WERI-Rb-1 (cell line): ENCODE data around the gene DSCAM.

Experiments
- DNase-seq: peaks from one replicate; pipeline ENCODE4 v3.0.0-alpha.2; 2020
- H3K27ac ChIP-seq: fragments of 250-450 bp; sonication (Bioruptor Pico); 2 replicates; pipeline ENCODE4 v1.5.1; 2020; ENCODE audit warnings: mild to moderate bottlenecking, moderate library complexity
- H3K27me3 ChIP-seq: fragments of 250-450 bp; sonication (Bioruptor Pico); 2 replicates; pipeline ENCODE4 v1.5.1; 2021; ENCODE audit warnings: mild to moderate bottlenecking, low read depth, moderate library complexity; ENCODE audit not compliant: insufficient read depth, severe bottlenecking
- H3K36me3 ChIP-seq: fragments of 250-450 bp; sonication (Bioruptor Pico); 2 replicates; pipeline ENCODE4 v1.5.1; 2020; ENCODE audit warnings: mild to moderate bottlenecking, moderate library complexity
- H3K4me3 ChIP-seq: 2 replicates; pipeline ENCODE4 v1.5.1; 2011; ENCODE audit warnings: low read depth, mild to moderate bottlenecking, control low read depth, low read length
- H3K9me3 ChIP-seq: fragments of 250-450 bp; sonication (Bioruptor Pico); 2 replicates; pipeline ENCODE4 v1.5.1; 2021; ENCODE audit warnings: mild to moderate bottlenecking, moderate library complexity; ENCODE audit not compliant: severe bottlenecking
- TF ChIP-seq, protein P1 (sequence below): IDR thresholded peaks from 2 replicates; pipeline ENCODE4 v1.5.1; 2011; ENCODE audit warnings: low read depth, mild to moderate bottlenecking, control low read depth, inconsistent platforms, low read length

DSCAM gene

DNA sequence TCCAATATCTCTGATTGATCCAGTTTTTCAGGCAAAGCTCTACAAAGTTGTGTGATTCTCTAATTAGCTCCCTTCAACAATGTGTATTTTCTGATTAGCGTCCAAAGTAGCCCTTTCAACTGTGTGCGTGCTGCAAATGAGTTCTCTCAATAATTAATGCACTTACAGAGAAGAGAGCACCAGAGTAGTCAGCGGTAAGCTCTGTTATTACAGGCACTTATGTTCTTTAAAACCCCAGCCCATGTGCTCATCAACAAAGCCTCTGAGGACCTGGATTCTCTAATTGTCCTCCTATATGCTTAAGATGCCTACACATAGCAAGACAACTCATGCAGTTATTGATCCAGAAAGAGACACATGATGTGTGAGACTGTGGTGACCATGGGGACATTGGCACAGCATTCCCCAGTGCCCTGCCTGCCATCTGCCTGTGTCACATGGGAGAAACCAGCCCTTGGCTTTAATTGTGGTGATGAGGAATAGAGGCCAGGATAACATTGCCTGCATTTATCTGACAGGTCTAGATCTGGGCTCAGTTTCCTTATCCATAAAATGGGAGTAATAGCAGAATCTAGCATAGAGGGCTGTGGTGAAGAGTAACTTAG, 828.0 kb downstream of the DSCAM start:
- H3K27ac ChIP-seq = no peak overlapping the region
- H3K4me3 ChIP-seq = no peak overlapping the region
- DNase-seq = no peak
- peaks cover 9% of the 10 kb centered on the region for H3K27me3 ChIP-seq
- no peaks in the 10 kb centered on the region for H3K36me3 ChIP-seq
- peaks cover 5% of the 10 kb centered on the region for H3K9me3 ChIP-seq
- TF ChIP-seq, protein P1, sequence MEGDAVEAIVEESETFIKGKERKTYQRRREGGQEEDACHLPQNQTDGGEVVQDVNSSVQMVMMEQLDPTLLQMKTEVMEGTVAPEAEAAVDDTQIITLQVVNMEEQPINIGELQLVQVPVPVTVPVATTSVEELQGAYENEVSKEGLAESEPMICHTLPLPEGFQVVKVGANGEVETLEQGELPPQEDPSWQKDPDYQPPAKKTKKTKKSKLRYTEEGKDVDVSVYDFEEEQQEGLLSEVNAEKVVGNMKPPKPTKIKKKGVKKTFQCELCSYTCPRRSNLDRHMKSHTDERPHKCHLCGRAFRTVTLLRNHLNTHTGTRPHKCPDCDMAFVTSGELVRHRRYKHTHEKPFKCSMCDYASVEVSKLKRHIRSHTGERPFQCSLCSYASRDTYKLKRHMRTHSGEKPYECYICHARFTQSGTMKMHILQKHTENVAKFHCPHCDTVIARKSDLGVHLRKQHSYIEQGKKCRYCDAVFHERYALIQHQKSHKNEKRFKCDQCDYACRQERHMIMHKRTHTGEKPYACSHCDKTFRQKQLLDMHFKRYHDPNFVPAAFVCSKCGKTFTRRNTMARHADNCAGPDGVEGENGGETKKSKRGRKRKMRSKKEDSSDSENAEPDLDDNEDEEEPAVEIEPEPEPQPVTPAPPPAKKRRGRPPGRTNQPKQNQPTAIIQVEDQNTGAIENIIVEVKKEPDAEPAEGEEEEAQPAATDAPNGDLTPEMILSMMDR = no peak

DNA sequence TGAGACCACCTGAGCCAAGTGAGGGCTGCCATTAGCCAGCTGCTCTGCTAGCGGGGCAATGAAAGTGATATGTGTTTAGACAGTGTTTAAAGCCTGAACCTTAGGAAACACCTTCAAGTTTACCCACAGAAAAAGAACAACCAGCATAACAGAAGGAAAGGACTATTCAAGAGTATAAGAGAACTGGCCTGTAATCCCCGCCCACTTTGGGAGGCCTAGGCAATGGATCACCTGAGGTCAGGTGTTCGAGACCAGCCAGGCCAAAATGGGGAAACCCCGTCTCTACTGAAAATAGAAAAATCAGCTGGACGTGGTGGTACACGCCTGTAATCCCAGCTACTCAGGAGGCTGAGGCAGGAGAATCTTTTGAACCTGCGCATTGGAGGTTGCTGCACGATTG, 830.3 kb downstream of the DSCAM start:
- Histone ChIP-seq H3K4me3 (no peak overlapping the region), H3K9me3 (peaks cover 5% of the 10 kb centered on the region), H3K36me3 (no peaks in the 10 kb centered on the region), H3K27ac (no peak overlapping the region), H3K27me3 (peaks cover 12% of the 10 kb centered on the region)
- DNase-seq = no peak
- TF ChIP-seq, protein P1 = no peak

DNA sequence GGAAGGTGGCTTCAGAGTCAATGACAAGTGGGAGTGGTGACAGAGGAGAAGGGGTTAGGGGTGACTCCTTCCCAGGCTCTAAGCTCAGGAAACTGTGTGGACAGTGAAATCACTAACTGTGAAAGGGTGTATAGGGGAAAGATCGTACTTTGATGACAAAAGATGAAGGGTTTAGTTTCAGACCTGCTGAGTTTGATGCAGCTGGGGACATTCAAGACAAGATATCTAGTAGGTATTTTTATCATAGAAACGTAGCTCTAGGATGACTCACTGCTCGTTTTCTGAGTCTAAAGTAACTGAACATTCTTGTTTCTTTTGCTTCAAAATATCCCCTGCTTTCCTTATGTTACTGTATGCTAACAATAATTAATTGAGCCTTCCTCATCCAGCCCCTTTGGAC, 830.7 kb downstream of the DSCAM start:
- Histone ChIP-seq H3K27ac (no peak overlapping the region), H3K4me3 (no peak overlapping the region), H3K27me3 (peaks cover 9% of the 10 kb centered on the region), H3K36me3 (no peaks in the 10 kb centered on the region), H3K9me3 (peaks cover 5% of the 10 kb centered on the region)
- TF ChIP-seq, protein P1 = no peak
- DNase-seq = no peak

GRCh38 chr21:40015818-40016217, 831.1 kb downstream of the DSCAM start:
- TF ChIP-seq, protein P1 = no peak
- no peaks in the 10 kb centered on the region for H3K36me3 ChIP-seq
- no peak for DNase-seq
- H3K4me3 ChIP-seq = no peak overlapping the region
- H3K27me3 ChIP-seq = peaks cover 9% of the 10 kb centered on the region
- H3K9me3 ChIP-seq = peaks cover 5% of the 10 kb centered on the region
- H3K27ac ChIP-seq = no peak overlapping the region

DNA sequence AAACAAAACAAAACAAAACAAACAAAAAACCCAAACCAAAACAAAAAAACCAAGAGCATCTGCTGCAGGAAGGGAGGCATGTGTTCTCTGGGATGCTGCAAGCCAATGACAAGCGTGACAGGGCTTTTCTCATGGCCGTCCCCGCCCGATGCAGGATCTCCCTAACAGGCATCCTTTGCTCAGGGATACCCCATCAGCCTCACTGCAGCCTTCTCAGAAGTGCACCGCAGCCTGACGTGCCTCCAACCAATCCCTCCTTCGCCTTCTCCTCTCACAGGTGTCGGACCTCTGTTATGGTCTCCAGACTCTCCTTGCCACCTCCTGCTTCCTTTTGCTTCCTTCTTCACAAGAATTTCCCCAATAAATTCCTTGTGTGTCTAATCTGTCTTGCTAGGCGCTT, 832.6 kb downstream of the DSCAM start:
- DNase-seq = no peak
- no peaks in the 10 kb centered on the region for H3K9me3 ChIP-seq
- H3K27ac ChIP-seq = no peak overlapping the region
- H3K4me3 ChIP-seq = no peak overlapping the region
- TF ChIP-seq, protein P1 = no peak
- no peaks in the 10 kb centered on the region for H3K36me3 ChIP-seq
- peaks cover 8% of the 10 kb centered on the region for H3K27me3 ChIP-seq
